ENCODE data around the gene NFATC2. TPM values are rescaled to one million over a fixed set of nuclear protein-coding genes. Genes with fewer than 3 reads are reported as not detected.
"Not testable (repeated sequence)": the region's sequence is repeated elsewhere in the genome, so short reads cannot be mapped to it uniquely, and the experiment has no call there.

Gene NFATC2
- total and polyA plus RNA-seq, 2 donors, result 2.1 to 8.8 TPM

DNA sequence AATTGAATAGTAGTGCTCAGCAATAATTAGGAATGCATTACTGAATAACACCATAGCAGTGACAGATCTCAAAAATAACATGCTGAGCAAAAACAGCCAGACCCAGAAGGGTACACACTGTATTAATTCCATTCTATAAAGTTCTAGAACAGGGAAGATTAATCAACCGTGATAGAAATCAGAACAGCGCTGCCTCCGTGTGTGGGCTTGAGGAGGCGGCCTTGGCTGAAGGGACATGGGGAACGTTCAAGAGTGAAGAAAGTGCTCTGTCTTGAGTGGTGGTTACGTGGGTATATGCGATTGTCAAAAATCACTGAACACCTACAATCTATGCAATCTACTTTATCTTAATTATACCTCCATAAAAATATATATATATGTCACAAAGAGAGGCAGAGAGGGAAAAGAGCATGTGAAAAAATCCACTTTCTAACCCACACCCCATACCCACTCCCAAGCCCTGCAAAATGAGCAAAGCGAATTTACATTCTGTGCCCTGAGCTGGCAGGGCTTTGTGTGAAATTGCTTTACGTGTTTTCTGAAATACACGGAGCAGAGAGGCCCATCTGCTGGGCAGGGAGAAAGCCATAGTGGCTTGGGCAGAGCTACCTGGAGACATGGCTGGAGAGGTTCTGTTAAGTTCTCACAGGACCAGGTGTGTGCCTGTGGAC, 74.4 kb downstream of the NFATC2 start:
- H3K4me1 ChIP-seq (ENCODE audit: insufficient read depth), result no peaks in the 10 kb centered on the region
- no peaks in the 10 kb centered on the region for H3K36me3 ChIP-seq (ENCODE audit: insufficient read depth)
- WGBS, result 87% methylated on average over 10 of the region's 10 CpGs
- no peak for DNase-seq (ENCODE audit: extremely low spot score)
- H3K4me3 ChIP-seq (ENCODE audit: low read depth, low read length), result no peak overlapping the region
- no peak overlapping the region for H3K27ac ChIP-seq (ENCODE audit: low read depth)

GRCh38 chr20:51463998-51464397, 78.5 kb downstream of the NFATC2 start:
- no peak for DNase-seq (ENCODE audit: extremely low spot score)
- H3K36me3 ChIP-seq (ENCODE audit: insufficient read depth), result no peaks in the 10 kb centered on the region
- WGBS, result 86% methylated on average over 9 of the region's 9 CpGs
- no peaks in the 10 kb centered on the region for H3K4me1 ChIP-seq (ENCODE audit: insufficient read depth)
- H3K27ac ChIP-seq (ENCODE audit: low read depth), result no peak overlapping the region
- no peak overlapping the region for H3K4me3 ChIP-seq (ENCODE audit: low read depth, low read length)

DNA sequence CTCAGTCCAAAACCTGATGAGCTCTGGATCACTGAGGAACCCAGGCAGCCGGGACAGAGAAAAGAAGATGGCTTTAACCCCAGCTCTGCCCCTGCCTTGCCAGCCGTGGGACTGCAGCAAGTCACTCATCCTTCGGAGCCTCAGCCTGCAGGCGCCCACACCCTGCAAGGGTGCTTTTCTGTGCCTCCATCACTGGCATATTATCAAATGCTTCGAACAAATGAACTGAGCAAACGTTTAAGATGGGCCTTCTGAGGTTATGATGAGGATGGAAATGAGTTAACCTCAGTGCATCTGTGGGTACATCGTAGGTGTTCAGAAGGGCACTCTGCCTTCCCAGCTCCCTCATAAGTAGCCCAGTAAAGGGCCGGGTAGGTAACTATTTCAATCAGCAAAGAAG, 79.0 kb downstream of the NFATC2 start:
- H3K4me3 ChIP-seq (ENCODE audit: low read depth, low read length), result no peak overlapping the region
- no peak for DNase-seq (ENCODE audit: extremely low spot score)
- no peaks in the 10 kb centered on the region for H3K36me3 ChIP-seq (ENCODE audit: insufficient read depth)
- H3K27ac ChIP-seq (ENCODE audit: low read depth), result no peak overlapping the region
- 74% methylated on average over 8 of the region's 8 CpGs for WGBS
- H3K4me1 ChIP-seq (ENCODE audit: insufficient read depth), result no peaks in the 10 kb centered on the region

- 35% methylated on average over 12 of the region's 12 CpGs for WGBS
- Histone ChIP-seq H3K27ac (ENCODE audit: low read depth) (no peak overlapping the region), H3K36me3 (ENCODE audit: insufficient read depth) (no peaks in the 10 kb centered on the region), H3K4me3 (ENCODE audit: low read depth, low read length) (no peak overlapping the region), H3K4me1 (ENCODE audit: insufficient read depth) (no peaks in the 10 kb centered on the region)
- no peak for DNase-seq (ENCODE audit: extremely low spot score)
Measured at GRCh38 chr20:51462566-51463276, 79.8 kb downstream of the NFATC2 start.

GRCh38 chr20:51461846-51462245, 80.7 kb downstream of the NFATC2 start:
- H3K27ac ChIP-seq (ENCODE audit: low read depth); H3K36me3 ChIP-seq (ENCODE audit: insufficient read depth); H3K4me1 ChIP-seq (ENCODE audit: insufficient read depth); DNase-seq (ENCODE audit: extremely low spot score); H3K4me3 ChIP-seq (ENCODE audit: low read depth, low read length): not testable (repeated sequence)
- WGBS, result 95% methylated on average over 5 of the region's 5 CpGs

GRCh38 chr20:51461306-51461705, 81.2 kb downstream of the NFATC2 start:
- 92% methylated on average over 8 of the region's 8 CpGs for WGBS
- H3K27ac ChIP-seq (ENCODE audit: low read depth), result no peak overlapping the region
- no peaks in the 10 kb centered on the region for H3K4me1 ChIP-seq (ENCODE audit: insufficient read depth)
- no peaks in the 10 kb centered on the region for H3K36me3 ChIP-seq (ENCODE audit: insufficient read depth)
- DNase-seq (ENCODE audit: extremely low spot score), result no peak
- no peak overlapping the region for H3K4me3 ChIP-seq (ENCODE audit: low read depth, low read length)

- no peak for DNase-seq (ENCODE audit: extremely low spot score)
- Histone ChIP-seq H3K36me3 (ENCODE audit: insufficient read depth) (no peaks in the 10 kb centered on the region), H3K4me1 (ENCODE audit: insufficient read depth) (no peaks in the 10 kb centered on the region), H3K4me3 (ENCODE audit: low read depth, low read length) (no peak overlapping the region), H3K27ac (ENCODE audit: low read depth) (no peak overlapping the region)
- WGBS, result 92% methylated on average over 13 of the region's 13 CpGs
Measured at GRCh38 chr20:51460569-51461265, 81.8 kb downstream of the NFATC2 start.

DNA sequence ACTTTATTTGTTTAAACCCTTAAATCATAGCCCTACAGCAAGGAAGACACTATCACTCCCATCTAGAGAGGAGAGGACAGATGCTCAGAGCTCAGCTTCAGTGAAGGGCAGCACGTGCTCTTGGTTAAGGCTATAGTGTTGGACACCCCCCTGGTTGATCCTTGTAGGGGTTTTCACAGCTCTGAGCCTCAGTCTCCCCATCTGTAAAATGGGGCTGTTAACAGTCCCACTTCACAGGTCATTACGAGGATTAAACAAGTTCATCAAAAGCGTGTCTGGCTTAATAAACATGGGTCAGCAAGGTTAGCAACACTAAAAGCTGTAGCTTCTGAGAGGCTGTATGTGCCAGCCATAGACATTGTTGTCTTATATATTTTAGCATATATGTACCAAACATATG, 82.4 kb downstream of the NFATC2 start:
- H3K27ac ChIP-seq (ENCODE audit: low read depth), result no peak overlapping the region
- WGBS, result 94% methylated on average over 3 of the region's 3 CpGs
- DNase-seq (ENCODE audit: extremely low spot score), result no peak
- no peak overlapping the region for H3K4me3 ChIP-seq (ENCODE audit: low read depth, low read length)
- H3K36me3 ChIP-seq (ENCODE audit: insufficient read depth), result no peaks in the 10 kb centered on the region
- no peaks in the 10 kb centered on the region for H3K4me1 ChIP-seq (ENCODE audit: insufficient read depth)

- Histone ChIP-seq H3K4me1 (ENCODE audit: insufficient read depth) (no peaks in the 10 kb centered on the region), H3K36me3 (ENCODE audit: insufficient read depth) (no peaks in the 10 kb centered on the region), H3K4me3 (ENCODE audit: low read depth, low read length) (no peak overlapping the region), H3K27ac (ENCODE audit: low read depth) (no peak overlapping the region)
- no peak for DNase-seq (ENCODE audit: extremely low spot score)
- WGBS, result 96% methylated on average over 13 of the region's 13 CpGs
Measured at GRCh38 chr20:51458751-51459439, 83.6 kb downstream of the NFATC2 start.

DNA sequence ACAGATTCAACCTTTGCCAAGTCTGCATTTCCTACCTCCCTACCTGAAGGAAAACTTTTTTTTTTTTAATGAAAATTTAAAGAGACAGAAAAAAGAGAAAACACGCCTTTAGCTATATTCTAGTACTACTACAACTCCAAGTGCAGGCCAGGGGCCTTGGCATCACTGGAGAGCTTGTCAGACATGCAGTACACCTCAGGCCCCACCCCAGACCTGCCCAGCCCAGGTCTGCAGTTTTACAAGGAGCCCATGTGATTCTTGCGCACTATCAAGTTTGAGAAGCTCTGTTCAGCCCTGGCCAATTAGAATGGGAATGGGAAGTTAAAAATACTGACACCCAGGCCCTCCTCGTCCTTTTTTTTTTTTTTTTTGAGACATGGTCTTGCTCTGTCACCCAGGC, 85.0 kb downstream of the NFATC2 start:
- no peaks in the 10 kb centered on the region for H3K36me3 ChIP-seq (ENCODE audit: insufficient read depth)
- no peaks in the 10 kb centered on the region for H3K4me1 ChIP-seq (ENCODE audit: insufficient read depth)
- WGBS, result 68% methylated on average over 3 of the region's 3 CpGs
- H3K4me3 ChIP-seq (ENCODE audit: low read depth, low read length), result no peak overlapping the region
- H3K27ac ChIP-seq (ENCODE audit: low read depth), result peak overlapping the region; percentile 40
- no peak for DNase-seq (ENCODE audit: extremely low spot score)

DNA sequence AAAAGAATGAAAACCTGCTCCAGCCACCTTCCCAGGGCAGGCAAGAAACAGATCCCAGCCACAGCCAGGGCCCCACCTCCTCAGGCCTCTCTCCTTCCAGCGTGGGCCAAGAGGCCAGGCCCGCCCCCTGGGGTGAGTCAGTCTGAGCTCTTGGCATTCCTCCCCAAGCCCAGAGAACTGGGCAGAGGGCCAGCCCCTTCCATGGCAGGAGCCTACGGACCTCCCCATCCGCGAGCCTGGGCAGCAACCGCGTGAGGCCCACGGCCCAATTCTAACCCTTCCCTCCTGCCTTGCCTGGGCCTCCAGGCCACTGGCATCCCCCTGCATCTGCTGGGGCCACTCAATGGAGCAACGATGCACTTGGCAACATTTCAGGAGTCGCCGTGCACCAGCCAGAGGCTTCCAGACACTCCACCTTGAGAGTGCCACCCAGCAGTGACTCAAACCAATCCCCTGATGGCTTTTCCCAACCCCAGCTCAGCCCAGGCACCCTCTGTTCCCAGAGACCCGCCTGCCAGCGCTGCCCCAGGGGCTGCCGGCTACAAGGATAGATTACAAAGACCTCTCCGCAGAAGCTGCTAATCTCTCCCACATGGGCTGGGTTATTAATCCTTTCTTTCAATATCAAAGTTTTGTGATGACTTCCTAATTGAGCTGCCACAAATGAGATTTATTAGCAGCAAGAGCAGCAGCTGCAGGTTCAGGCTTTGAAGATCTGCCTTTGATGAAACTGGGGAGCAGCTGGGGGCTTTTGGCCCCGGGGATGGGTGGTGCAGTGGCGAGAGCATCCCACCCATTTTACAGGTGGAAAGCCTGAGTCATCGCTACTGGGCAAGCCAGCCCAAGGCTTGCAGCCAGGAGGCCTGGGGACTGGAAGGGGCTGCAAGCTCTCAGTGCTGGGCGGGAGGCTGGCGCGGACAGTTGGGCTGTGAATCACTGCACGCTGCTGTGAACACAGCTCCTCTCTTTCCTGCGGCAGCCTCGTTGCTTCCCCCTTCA, 85.7 kb downstream of the NFATC2 start:
- DNase-seq (ENCODE audit: extremely low spot score), result peak; percentile 86
- WGBS, result 18% methylated on average over 24 of the region's 24 CpGs
- Histone ChIP-seq H3K4me1 (ENCODE audit: insufficient read depth) (no peaks in the 10 kb centered on the region), H3K27ac (ENCODE audit: low read depth) (peak overlapping the region; percentile 76), H3K4me3 (ENCODE audit: low read depth, low read length) (no peak overlapping the region), H3K36me3 (ENCODE audit: insufficient read depth) (no peaks in the 10 kb centered on the region)

GRCh38 chr20:51454250-51454865, 88.2 kb downstream of the NFATC2 start:
- Histone ChIP-seq H3K27ac (ENCODE audit: low read depth) (no peak overlapping the region), H3K36me3 (ENCODE audit: insufficient read depth) (no peaks in the 10 kb centered on the region), H3K4me1 (ENCODE audit: insufficient read depth) (no peaks in the 10 kb centered on the region), H3K4me3 (ENCODE audit: low read depth, low read length) (no peak overlapping the region)
- no peak for DNase-seq (ENCODE audit: extremely low spot score)
- WGBS, result 97% methylated on average over 9 of the region's 9 CpGs
